Breast epithelium (tissue), 3 donors: Measurements from ENCODE around the gene SPRR4.

ENCODE experiments used
- POLR2A ChIP-seq: fragments of 450-650 bp; IDR thresholded peaks from one replicate; pipeline ENCODE4 v1.6.1; 2016; ENCODE audit warnings: antibody characterized with exemption, mild to moderate bottlenecking, moderate library complexity
- POLR2AphosphoS5 ChIP-seq, 3 donors: sonication (generic); formaldehyde crosslinking; IDR thresholded peaks; one replicate each; pipeline ENCODE4 v1.6.1; 2017; ENCODE audit warnings: antibody characterized with exemption in 3 of 3
- TF ChIP-seq, protein P1 (sequence below), 3 donors: fragments of 450-650 bp; IDR thresholded peaks; one replicate each; pipeline ENCODE4 v1.5.1; 2016 to 2017; ENCODE audit warnings: antibody characterized with exemption in 3 of 3, mild to moderate bottlenecking in 3 of 3, moderate library complexity in 3 of 3

- no peak for TF ChIP-seq POLR2A
- TF ChIP-seq, protein P1, sequence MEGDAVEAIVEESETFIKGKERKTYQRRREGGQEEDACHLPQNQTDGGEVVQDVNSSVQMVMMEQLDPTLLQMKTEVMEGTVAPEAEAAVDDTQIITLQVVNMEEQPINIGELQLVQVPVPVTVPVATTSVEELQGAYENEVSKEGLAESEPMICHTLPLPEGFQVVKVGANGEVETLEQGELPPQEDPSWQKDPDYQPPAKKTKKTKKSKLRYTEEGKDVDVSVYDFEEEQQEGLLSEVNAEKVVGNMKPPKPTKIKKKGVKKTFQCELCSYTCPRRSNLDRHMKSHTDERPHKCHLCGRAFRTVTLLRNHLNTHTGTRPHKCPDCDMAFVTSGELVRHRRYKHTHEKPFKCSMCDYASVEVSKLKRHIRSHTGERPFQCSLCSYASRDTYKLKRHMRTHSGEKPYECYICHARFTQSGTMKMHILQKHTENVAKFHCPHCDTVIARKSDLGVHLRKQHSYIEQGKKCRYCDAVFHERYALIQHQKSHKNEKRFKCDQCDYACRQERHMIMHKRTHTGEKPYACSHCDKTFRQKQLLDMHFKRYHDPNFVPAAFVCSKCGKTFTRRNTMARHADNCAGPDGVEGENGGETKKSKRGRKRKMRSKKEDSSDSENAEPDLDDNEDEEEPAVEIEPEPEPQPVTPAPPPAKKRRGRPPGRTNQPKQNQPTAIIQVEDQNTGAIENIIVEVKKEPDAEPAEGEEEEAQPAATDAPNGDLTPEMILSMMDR (IDR thresholded peaks at IDR 0.05) = no peak
- no peak for TF ChIP-seq POLR2AphosphoS5 (IDR thresholded peaks at IDR 0.05)
Measured at GRCh38 chr1:152983743-152984142, 13.3 kb downstream of the SPRR4 start, which contains the start of gene SPRR1A.
